ENCODE measurements around the gene PARD3B.

PARD3B gene

GRCh38 chr2:205375461-205376448, 830.5 kb downstream of the PARD3B start:
- no peak for DNase-seq

- DNase-seq: no peak
These were observed 832.0 kb downstream of the PARD3B start for GRCh38 chr2:205377324-205377723.

- DNase-seq: no peak
These were observed 838.3 kb downstream of the PARD3B start for GRCh38 chr2:205383601-205384000.

- no peak for DNase-seq
These were observed 840.8 kb downstream of the PARD3B start for GRCh38 chr2:205386109-205386508.

GRCh38 chr2:205387350-205388055, 842.2 kb downstream of the PARD3B start:
- DNase-seq: no peak

- no peak for DNase-seq
These were observed 845.6 kb downstream of the PARD3B start for GRCh38 chr2:205390866-205391265.

GRCh38 chr2:205401511-205401910, 856.2 kb downstream of the PARD3B start:
- no peak for DNase-seq

- DNase-seq: no peak
These were observed 856.7 kb downstream of the PARD3B start for GRCh38 chr2:205402011-205402410.

GRCh38 chr2:205403244-205403825, 858.1 kb downstream of the PARD3B start:
- DNase-seq: no peak

- DNase-seq: no peak
These were observed 859.9 kb downstream of the PARD3B start for GRCh38 chr2:205405194-205405593.

- no peak for DNase-seq
These were observed 860.5 kb downstream of the PARD3B start for GRCh38 chr2:205405752-205406151.

GRCh38 chr2:205407984-205408383, 862.7 kb downstream of the PARD3B start:
- no peak for DNase-seq

- no peak for DNase-seq
These were observed 863.4 kb downstream of the PARD3B start for GRCh38 chr2:205408696-205409095.

GRCh38 chr2:205409411-205409810, 864.1 kb downstream of the PARD3B start:
- DNase-seq: no peak

GRCh38 chr2:205411558-205411957, 866.3 kb downstream of the PARD3B start:
- DNase-seq: no peak

GRCh38 chr2:205424326-205424725, 879.1 kb downstream of the PARD3B start:
- no peak for DNase-seq

- DNase-seq: no peak
These were observed 879.8 kb downstream of the PARD3B start for GRCh38 chr2:205425102-205425501.

GRCh38 chr2:205427112-205427511, 881.8 kb downstream of the PARD3B start:
- no peak for DNase-seq

GRCh38 chr2:205428811-205429210, 883.5 kb downstream of the PARD3B start:
- no peak for DNase-seq

GRCh38 chr2:205435970-205436369, 890.7 kb downstream of the PARD3B start:
- DNase-seq: no peak

- DNase-seq: no peak
These were observed 893.0 kb downstream of the PARD3B start for GRCh38 chr2:205438241-205438640.

GRCh38 chr2:205439621-205440020, 894.3 kb downstream of the PARD3B start:
- DNase-seq: no peak

- DNase-seq: no peak
These were observed 896.2 kb downstream of the PARD3B start for GRCh38 chr2:205441524-205441923.

GRCh38 chr2:205448189-205448588, 902.9 kb downstream of the PARD3B start:
- no peak for DNase-seq

Measured in DMS 273 treated with DMSO at 0.1 percent for 48 hours (cell line).